GM18519 (cell line): ENCODE measurements around the gene FAM13C.
"Not testable (repeated sequence)": the region's sequence is repeated elsewhere in the genome, so short reads cannot be mapped to it uniquely, and the experiment has no call there.

Experiments
- ATAC-seq: cut with Tn5 transposase; IDR thresholded peaks from one replicate; pipeline ENCODE4 v1.9.1; 2021; ENCODE audit warnings: mild to moderate bottlenecking, moderate library complexity; ENCODE audit not compliant: unreplicated experiment, low FRiP score

Gene FAM13C

GRCh38 chr10:59242057-59242456, 120.3 kb downstream of the FAM13C start:
- no peak for ATAC-seq

DNA sequence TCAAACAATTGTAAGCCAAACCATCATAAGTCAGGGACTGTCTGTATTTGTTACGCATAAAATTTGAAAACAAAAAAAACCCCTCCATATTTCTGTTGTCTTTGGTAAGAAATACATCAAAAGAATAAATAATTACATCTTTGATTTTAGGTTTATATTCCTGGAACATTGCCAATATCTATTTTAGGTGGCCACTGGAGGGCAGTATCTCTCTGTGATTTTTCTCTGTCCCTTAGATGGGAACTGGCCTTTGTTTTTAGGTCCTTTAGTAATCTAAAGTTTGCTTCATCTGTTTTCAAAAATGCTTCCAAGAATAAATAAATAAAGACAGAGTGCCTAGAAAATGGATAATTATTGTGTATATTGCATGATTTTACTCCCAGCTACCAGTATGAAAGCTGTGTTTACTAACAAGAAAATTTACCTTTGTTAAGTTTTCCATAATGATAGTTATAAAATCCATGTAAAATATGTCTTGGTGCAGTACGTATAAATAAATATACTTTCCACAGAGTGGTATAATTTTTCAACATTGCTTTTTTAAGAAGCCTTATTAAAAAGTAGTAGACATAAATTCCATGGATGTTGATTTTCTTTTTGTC, 121.7 kb downstream of the FAM13C start:
- ATAC-seq: no peak

DNA sequence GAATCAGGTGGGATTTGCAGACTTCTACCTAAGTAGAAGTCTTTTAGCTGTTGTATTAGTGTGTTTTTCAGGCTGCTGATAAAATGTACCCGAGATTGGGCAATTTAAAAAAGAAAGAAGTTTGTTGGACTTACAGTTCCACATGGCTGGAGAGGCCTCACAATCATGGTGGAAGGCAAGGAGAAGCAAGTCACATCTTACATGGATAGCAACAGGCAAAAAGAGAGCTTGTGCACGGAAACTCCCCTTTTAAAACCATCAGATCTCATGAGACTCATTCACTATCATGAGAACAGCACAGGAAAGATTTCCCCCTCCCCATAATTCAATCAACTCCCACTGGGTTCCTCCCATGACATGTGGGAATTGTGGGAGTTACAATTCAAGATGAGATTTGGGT, 123.2 kb downstream of the FAM13C start:
- not testable (repeated sequence) for ATAC-seq

GRCh38 chr10:59237775-59238174, 124.6 kb downstream of the FAM13C start:
- ATAC-seq: no peak

GRCh38 chr10:59236064-59236697, 126.2 kb downstream of the FAM13C start:
- no peak for ATAC-seq

GRCh38 chr10:59234816-59235429, 127.4 kb downstream of the FAM13C start:
- ATAC-seq: no peak

GRCh38 chr10:59234194-59234593, 128.2 kb downstream of the FAM13C start:
- ATAC-seq: no peak

DNA sequence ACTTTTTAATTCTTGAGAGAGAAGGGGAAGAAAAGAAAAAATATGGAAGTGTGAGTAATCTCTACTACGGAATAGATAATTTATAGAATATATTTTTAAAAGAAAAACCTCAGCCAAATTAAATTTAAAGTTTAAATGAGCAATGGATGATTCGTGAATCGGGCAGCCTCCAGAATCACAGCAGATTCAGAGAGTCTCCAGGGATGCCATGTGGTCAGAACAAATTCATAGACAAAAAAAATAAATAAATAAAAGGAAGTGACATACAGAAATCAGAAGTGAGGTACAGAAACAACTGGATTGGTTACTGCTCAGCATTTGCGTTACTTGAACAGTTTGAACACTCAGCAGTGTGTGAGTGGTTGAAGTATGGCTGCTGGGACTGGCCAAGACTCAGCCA, 132.9 kb downstream of the FAM13C start:
- ATAC-seq: no peak

DNA sequence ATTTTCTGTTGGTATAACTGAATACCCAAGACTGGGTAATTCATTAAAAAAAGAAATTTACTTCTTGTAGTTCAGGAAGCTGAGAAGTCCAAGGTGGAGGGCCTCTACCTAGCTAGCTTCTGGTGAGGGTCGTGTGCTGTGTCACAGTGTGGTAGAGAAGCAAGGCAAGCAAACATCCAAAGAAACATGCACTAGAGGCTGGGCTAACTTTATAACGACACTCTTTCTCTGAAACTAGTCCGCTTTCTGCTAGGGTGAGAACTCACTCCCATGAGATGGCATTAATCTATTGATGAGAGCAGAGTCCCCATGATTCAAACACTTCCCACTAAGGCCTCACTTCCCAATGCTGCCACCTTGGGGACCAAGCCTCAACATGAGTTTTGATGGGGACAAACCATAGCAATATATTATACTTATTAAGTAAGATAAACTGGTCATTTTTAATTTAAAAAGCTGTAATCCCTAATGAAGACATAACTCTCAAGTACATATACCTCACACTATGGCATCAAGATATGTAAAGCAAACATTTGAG, 135.1 kb downstream of the FAM13C start:
- no peak for ATAC-seq

- ATAC-seq: no peak
Observed at GRCh38 chr10:59225211-59225610, 137.1 kb downstream of the FAM13C start.

- not testable (repeated sequence) for ATAC-seq
Observed at GRCh38 chr10:59223597-59223996, 138.8 kb downstream of the FAM13C start.

GRCh38 chr10:59222788-59223187, 139.6 kb downstream of the FAM13C start:
- ATAC-seq: no peak

DNA sequence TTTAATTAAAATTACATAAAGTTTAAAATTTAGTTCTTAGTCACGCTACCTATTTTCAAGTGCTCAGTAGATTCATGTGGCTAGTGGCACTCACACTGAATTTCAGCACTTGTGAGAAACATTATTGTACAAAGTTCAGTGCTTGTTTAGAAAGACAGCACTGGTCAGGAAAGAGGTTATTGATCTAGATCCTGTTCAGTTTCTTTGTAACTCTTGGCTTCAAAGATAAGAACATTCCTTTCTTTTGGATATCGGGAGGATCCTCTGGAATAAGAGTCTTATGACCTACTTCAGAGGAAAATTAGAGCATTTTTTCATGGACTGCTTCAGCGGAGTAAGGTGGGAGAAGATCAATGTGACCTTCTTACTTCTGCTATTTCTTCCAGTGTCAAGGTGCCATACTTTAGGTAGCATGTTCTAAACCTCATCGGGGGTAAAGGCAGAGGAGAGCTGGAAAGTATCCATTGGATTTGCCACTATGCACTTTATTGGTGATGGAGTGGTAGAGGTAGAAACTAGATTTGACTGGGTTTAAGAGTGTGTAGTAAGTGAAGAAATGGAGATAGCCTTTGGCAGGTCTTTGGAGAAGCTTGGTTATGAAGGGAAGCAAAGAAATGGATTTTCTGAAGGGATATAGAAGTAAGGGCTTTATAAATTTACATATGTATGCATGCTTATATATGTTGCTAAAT, 146.0 kb downstream of the FAM13C start:
- no peak for ATAC-seq

DNA sequence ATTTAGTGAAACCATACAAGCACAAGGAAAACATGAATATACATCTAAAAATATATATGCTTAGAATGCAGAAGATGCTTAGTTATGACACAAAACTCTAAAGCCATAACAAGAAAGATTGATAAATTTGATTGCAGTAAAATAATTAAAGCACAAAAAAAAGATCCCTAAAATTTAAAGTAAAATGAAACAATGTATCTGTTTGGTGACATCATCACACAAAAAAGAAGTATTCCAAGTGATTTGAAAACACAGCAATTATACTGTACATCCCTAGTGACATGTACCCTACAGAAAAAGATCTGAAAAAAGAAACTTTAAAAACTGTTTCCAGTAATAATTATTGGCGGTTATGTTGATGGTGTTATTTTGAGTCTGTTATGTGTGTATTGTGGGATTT, 148.2 kb downstream of the FAM13C start:
- ATAC-seq: no peak

DNA sequence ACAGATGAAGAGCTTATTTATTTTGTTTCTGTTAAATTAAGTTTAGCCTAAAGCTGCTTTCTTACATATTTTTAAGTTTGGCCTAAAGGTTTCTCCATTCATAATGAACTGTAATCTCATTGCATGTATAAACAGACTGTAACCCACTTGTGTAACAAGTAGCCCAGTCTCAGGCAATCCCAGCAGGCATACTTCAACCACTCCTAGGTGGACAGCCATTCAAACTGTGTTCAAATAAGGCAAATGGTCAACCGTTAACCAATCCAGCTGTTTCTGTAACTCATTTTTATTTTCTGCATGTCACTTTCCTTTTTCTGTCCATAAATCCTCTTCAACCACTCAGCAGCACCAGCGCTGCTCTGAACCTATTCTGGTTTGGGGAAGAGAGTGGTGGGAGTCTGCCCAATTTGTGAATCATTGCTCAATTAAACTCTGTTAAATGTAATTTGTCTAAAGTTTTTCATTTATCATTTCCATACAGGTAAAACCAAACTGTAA, 150.0 kb downstream of the FAM13C start:
- ATAC-seq: no peak

DNA sequence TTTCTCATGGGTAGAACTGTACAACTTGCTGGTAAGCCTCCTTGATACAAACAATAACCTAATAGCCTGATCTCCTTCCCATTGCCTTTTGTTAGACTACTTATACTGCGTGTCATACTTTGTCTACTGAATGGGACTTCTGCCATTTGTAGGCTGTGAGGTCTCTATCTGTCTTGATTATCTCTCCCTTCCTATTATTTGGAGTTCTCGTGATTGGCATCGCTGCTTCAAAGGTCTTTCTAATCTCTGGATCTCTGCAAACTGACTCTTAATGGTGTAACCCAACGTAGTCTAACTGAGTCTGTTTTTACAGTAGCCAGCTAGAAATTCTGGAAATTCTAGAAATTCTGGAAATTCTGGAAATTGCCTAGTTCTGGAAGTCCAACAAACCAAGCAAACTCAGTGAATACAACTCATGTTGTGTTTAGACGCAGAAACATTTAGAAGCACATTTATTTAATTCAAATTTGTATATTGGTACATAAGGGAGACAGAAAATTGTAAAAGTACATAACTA, 156.1 kb downstream of the FAM13C start:
- no peak for ATAC-seq
